IPS-NIHi7 (cell line): ENCODE data around the gene AFF2.

Experiments used
- DNase-seq: peaks from one replicate; pipeline ENCODE4 v3.0.0; 2012; ENCODE audit warnings: mixed read lengths; ENCODE audit errors: extremely low spot score

AFF2 gene

GRCh38 chrX:148732743-148733142 lies 232.3 kb downstream of the AFF2 start:
- DNase-seq, result no peak

GRCh38 chrX:148741441-148741840 lies 241.0 kb downstream of the AFF2 start:
- DNase-seq, result peak; percentile 10

- no peak for DNase-seq
Observed at GRCh38 chrX:148755111-148755510, 254.7 kb downstream of the AFF2 start.

GRCh38 chrX:148763896-148764295 lies 263.5 kb downstream of the AFF2 start:
- DNase-seq, result no peak

GRCh38 chrX:148768296-148768695 lies 267.9 kb downstream of the AFF2 start:
- DNase-seq, result no peak

- DNase-seq, result no peak
Observed at GRCh38 chrX:148771440-148771839, 271.0 kb downstream of the AFF2 start.

GRCh38 chrX:148774276-148774675 lies 273.9 kb downstream of the AFF2 start:
- no peak for DNase-seq

- no peak for DNase-seq
Observed at GRCh38 chrX:148784137-148784536, 283.7 kb downstream of the AFF2 start.

GRCh38 chrX:148784856-148785255 lies 284.4 kb downstream of the AFF2 start:
- peak; percentile 9 for DNase-seq

GRCh38 chrX:148785256-148785655 lies 284.8 kb downstream of the AFF2 start:
- no peak for DNase-seq

- DNase-seq, result no peak
Observed at GRCh38 chrX:148788449-148788848, 288.0 kb downstream of the AFF2 start.

GRCh38 chrX:148794350-148794749 lies 293.9 kb downstream of the AFF2 start:
- DNase-seq, result no peak

GRCh38 chrX:148804579-148805355 lies 304.4 kb downstream of the AFF2 start:
- DNase-seq, result no peak

GRCh38 chrX:148806145-148806870 lies 305.9 kb downstream of the AFF2 start:
- no peak for DNase-seq

GRCh38 chrX:148808833-148809232 lies 308.4 kb downstream of the AFF2 start:
- DNase-seq, result no peak

GRCh38 chrX:148811236-148811635 lies 310.8 kb downstream of the AFF2 start:
- no peak for DNase-seq

- DNase-seq, result no peak
Observed at GRCh38 chrX:148813422-148813821, 313.0 kb downstream of the AFF2 start.

GRCh38 chrX:148813967-148814366 lies 313.6 kb downstream of the AFF2 start:
- no peak for DNase-seq

- no peak for DNase-seq
Observed at GRCh38 chrX:148815218-148815961, 315.0 kb downstream of the AFF2 start.

GRCh38 chrX:148823986-148824385 lies 323.6 kb downstream of the AFF2 start:
- DNase-seq, result no peak

- no peak for DNase-seq
Observed at GRCh38 chrX:148825696-148826095, 325.3 kb downstream of the AFF2 start.

GRCh38 chrX:148836741-148837140 lies 336.3 kb downstream of the AFF2 start:
- DNase-seq, result no peak

- DNase-seq, result no peak
Observed at GRCh38 chrX:148850631-148851030, 350.2 kb downstream of the AFF2 start.
